HG03439 (cell line): ENCODE measurements around the gene SKAP2.

Experiments used
- ATAC-seq: cut with Tn5 transposase; IDR thresholded peaks from one replicate; pipeline ENCODE4 v1.9.1; 2021; ENCODE audit warnings: mild to moderate bottlenecking, moderate library complexity; ENCODE audit not compliant: unreplicated experiment

The SKAP2 gene

GRCh38 chr7:26864309-26865093, at the start of gene SKAP2:
TSS of gene SKAP2 (minus strand) at chr7:26864590. CDS start at chr7:26864429, 161 bp downstream.
- ATAC-seq, result peak; percentile 94

- no peak for ATAC-seq
Observed at GRCh38 chr7:26912933-26913536, 48.6 kb upstream of the SKAP2 start.

- ATAC-seq, result no peak
Observed at GRCh38 chr7:26912338-26912737, 47.9 kb upstream of the SKAP2 start.

- no peak for ATAC-seq
Observed at GRCh38 chr7:26910221-26910620, 45.8 kb upstream of the SKAP2 start.

GRCh38 chr7:26900251-26900650, 35.9 kb upstream of the SKAP2 start:
- ATAC-seq, result no peak

GRCh38 chr7:26899519-26899918, 35.1 kb upstream of the SKAP2 start:
- no peak for ATAC-seq

GRCh38 chr7:26898891-26899290, 34.5 kb upstream of the SKAP2 start:
- ATAC-seq, result no peak

- no peak for ATAC-seq
Observed at GRCh38 chr7:26897928-26898327, 33.5 kb upstream of the SKAP2 start.

- ATAC-seq, result no peak
Observed at GRCh38 chr7:26891400-26892350, 27.3 kb upstream of the SKAP2 start.

- no peak for ATAC-seq
Observed at GRCh38 chr7:26880852-26881251, 16.5 kb upstream of the SKAP2 start.

GRCh38 chr7:26879671-26880070, 15.3 kb upstream of the SKAP2 start:
- no peak for ATAC-seq

GRCh38 chr7:26868841-26869495, 4.6 kb upstream of the SKAP2 start:
- no peak for ATAC-seq

GRCh38 chr7:26865094-26865388, 651 bp upstream of the SKAP2 start:
- ATAC-seq, result peak; percentile 49

GRCh38 chr7:26863518-26864308, 677 bp downstream of the SKAP2 start:
- ATAC-seq, result no peak

GRCh38 chr7:26862834-26863233, 1.6 kb downstream of the SKAP2 start:
- no peak for ATAC-seq

- ATAC-seq, result no peak
Observed at GRCh38 chr7:26861050-26861449, 3.3 kb downstream of the SKAP2 start.

- no peak for ATAC-seq
Observed at GRCh38 chr7:26860361-26860760, 4.0 kb downstream of the SKAP2 start.

GRCh38 chr7:26859720-26860119, 4.7 kb downstream of the SKAP2 start:
- no peak for ATAC-seq

- peak; percentile 16 for ATAC-seq
Observed at GRCh38 chr7:26858735-26859134, 5.7 kb downstream of the SKAP2 start.

GRCh38 chr7:26858241-26858715, 6.1 kb downstream of the SKAP2 start:
- peak; percentile 9 for ATAC-seq
